GM04504 (cell line): ENCODE data around the gene LIPT2.

ENCODE experiments used
- DNase-seq: peaks from one replicate; pipeline ENCODE4 v3.0.0-alpha.2; 2012; ENCODE audit warnings: low read depth

The LIPT2 gene

DNA sequence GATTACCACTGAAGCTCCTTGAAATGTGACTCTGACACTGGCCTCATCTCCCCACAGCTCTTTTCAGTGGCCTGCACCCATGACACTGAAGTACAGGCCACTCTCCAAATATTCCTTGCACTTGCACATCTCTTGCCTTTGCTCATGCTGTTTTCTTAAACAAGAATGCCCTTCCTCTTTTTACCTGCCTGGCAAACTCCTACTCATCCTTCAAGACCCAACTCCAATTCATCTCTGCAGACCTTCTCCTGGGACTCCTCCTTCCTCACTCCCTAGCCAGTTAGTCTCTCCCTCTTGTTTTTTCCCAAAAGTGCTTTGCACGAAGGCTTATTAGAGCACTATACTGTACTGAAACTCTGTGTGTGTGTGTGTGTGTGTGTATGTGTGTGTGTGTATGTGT lies 28.8 kb downstream of the LIPT2 start:
- DNase-seq = no peak

GRCh38 chr11:74463216-74463615 lies 30.3 kb downstream of the LIPT2 start:
- DNase-seq = no peak

DNA sequence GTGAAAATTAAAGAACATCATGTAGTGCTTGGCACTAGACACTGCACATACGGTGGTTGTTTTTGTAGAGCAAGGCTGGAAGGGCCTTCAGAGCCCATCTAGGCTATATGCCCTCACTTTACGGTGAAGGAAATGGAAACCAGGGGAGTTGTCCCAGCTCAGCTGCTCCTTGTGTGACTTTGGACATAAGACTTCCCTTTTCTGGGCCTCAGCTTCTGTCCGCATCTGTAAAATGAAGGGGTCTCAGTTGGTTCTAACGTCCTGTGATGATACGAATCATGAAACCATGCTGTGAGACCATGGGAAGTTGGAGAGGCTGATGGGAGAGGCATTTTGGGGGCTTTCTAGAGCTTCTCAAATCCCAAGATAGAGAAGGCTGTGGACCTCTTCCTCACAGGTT lies 30.9 kb downstream of the LIPT2 start:
- no peak for DNase-seq

GRCh38 chr11:74462009-74462408 lies 31.5 kb downstream of the LIPT2 start:
- no peak for DNase-seq

DNA sequence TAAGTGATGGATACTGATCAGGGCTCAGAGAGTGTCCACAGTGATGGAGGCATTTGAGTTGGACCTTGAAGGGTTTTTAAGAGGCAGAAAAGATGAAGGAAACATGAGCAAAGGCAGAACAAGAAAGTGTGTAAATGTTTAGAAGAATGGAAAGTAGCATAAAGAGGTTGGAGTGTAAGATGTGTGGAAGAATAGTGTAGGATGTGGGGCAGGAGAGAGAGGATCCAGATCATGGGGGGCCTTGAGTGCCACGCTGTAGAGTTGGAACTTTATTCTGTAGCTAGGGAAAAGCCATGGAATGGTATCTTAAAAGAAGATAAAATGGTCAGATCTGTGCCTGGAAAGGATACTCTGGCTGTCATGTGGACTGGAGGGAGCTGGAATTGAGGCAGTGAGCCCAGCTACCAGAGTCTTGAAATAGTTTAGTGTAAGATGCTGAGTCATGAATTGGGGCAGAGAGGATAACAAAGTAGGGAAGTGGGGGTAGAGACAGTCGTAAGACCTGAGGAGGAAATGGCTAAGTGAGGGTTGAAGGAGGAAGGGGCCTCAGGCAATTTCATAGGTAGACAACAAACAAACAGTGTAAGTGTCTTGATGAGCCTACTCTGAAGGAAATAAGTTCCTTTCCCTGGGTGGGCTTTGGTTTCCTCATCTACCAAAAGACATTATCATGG lies 32.9 kb downstream of the LIPT2 start:
- DNase-seq = peak; percentile 10

DNA sequence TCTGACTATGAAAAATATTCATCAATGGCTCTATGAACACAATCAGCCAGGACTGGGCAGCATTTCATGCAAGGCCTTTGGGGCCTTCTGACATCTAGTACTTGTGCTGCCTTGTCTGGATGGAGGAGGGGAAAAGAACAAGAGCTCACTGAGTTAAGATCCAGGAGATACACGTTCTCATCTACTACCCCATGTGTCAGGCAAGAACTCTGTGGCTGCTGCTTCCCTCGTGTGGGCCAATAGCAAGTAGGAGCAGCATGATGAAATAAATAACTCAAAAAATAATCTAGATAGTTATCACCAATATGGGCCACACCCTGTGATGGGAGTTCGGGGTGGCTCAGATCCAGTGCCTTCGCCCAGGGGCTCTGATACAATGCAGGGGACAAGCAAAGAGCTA lies 33.5 kb downstream of the LIPT2 start:
- DNase-seq = no peak

DNA sequence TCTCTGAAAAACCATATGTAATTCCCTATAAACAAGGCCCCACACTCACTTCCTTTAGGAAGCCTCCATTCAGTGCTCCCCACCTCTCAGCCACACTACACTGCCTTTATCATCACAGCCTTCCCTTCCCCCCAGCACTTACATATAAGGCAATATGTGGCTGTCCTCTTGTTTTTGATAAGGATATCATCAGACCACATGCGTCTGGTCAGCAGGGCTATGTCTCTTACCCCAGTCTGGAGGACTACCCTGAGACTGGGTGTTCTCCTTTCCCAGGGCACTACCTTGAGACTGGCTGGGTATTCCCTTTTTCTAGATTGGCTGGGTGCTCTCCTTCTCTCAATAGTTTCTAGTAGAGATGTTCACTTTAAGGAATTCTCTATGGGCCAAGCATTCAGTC lies 33.9 kb downstream of the LIPT2 start:
- DNase-seq = no peak

- no peak for DNase-seq
These were observed 36.2 kb downstream of the LIPT2 start for GRCh38 chr11:74457356-74457755.

DNA sequence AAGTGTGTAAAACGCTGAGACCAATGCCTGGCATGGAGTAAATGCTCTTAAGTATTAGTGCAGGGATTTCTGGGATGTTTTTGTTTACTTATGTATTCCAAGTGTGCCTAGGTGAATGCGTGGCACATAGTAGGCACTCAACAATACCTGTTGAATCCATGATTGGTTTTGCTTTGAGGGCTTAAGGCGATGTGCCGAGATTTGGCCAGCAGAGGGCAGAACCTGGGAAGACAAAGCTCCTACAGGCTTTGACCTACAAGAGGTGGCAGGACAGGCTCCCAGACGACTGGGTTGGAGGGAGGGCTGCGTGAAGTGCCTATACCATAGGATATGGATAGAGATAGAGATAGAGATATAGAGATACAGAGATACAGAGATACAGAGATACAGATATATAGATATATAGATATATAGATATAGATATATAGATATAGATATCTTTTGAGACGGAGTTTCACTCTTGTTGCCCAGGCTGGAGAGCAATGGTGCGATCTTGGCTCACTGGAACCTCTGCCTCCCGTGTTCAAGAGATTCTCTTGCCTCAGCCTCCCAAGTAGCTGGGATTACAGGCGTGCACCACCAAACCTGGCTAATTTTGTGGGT lies 40.0 kb downstream of the LIPT2 start:
- DNase-seq = peak; percentile 18

- DNase-seq = no peak
These were observed 41.2 kb downstream of the LIPT2 start for GRCh38 chr11:74452366-74452765.

- no peak for DNase-seq
These were observed 43.2 kb downstream of the LIPT2 start for GRCh38 chr11:74450318-74450717.

DNA sequence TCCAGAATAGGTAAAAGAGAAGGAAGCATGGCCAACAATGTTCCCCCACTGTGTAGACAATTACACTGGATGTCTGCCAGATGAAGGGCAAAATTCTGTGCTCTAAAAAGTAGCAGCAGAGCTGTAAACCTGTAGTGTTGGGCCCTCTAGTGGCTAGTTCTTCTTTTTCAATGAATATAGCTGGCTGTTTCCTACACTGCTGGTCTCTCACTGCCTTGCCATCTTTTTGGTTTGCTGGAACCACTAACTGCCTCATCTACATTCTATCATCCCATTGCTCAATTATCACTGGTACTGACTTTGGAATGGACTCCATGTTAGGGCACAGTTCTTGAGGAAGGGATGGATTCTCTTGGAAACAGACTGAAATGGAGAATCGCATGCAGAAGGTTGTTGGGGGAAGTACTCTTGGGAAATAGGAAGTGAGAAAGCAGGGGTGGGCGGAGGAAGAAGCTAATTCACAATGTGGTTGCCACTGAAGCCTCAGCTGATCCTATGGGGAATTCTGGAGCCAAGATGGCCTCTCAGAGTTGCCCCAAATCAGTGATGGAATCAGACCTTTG lies 44.1 kb downstream of the LIPT2 start:
- peak; percentile 56 for DNase-seq

GRCh38 chr11:74447720-74448119 lies 45.8 kb downstream of the LIPT2 start:
- DNase-seq = no peak

DNA sequence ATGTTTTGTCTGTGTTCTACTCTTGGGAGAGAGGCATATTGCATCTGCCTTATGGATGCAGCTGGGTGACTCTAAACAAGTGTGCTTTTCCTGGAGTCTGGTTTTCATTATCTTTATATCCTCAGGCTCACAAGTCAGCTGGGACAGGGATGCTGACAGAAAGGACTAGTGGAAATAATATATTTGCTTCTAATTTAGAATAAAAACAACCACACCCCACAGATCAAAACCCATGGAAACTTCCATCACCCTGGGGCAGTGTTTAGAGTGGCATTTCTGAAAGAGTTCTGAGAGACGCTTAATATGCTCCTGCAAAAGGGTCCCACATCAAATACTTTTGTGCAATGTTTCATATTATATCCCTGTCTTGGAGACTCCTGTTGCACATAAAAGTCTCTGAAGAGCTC lies 47.0 kb downstream of the LIPT2 start:
- no peak for DNase-seq

- no peak for DNase-seq
These were observed 49.2 kb downstream of the LIPT2 start for GRCh38 chr11:74444173-74444826.

GRCh38 chr11:74443071-74443864 lies 50.3 kb downstream of the LIPT2 start:
- no peak for DNase-seq

DNA sequence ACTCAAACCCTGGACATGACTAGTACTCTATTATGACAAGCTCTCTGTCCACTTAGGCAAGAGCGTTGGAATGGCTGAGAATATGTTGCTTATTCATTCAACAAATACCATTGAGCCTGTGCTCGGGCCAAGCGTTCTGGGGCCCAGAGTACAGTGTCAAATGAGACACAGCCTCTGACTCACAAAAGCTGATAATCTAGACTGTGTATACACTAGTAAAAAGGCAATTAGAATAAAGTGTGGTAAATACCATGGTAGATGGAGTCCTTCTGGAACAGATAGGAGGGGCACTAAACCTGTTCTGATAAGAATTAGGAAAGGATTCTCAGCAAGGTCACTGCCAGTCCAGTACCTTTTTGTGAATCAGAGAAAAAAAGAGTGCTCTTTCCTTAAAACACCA lies 50.9 kb downstream of the LIPT2 start:
- DNase-seq = no peak
